GM12801 (cell line): ENCODE measurements around the gene EPHA7.

Experiments used
- TF ChIP-seq, protein P1 (sequence below): IDR thresholded peaks from one replicate; pipeline ENCODE4 v1.5.1; 2011; ENCODE audit warnings: control low read depth; ENCODE audit not compliant: insufficient read length; ENCODE audit errors: extremely low read depth

The EPHA7 gene

GRCh38 chr6:93219447-93219846 lies 199.9 kb downstream of the EPHA7 start:
- TF ChIP-seq, protein P1, sequence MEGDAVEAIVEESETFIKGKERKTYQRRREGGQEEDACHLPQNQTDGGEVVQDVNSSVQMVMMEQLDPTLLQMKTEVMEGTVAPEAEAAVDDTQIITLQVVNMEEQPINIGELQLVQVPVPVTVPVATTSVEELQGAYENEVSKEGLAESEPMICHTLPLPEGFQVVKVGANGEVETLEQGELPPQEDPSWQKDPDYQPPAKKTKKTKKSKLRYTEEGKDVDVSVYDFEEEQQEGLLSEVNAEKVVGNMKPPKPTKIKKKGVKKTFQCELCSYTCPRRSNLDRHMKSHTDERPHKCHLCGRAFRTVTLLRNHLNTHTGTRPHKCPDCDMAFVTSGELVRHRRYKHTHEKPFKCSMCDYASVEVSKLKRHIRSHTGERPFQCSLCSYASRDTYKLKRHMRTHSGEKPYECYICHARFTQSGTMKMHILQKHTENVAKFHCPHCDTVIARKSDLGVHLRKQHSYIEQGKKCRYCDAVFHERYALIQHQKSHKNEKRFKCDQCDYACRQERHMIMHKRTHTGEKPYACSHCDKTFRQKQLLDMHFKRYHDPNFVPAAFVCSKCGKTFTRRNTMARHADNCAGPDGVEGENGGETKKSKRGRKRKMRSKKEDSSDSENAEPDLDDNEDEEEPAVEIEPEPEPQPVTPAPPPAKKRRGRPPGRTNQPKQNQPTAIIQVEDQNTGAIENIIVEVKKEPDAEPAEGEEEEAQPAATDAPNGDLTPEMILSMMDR = no peak

DNA sequence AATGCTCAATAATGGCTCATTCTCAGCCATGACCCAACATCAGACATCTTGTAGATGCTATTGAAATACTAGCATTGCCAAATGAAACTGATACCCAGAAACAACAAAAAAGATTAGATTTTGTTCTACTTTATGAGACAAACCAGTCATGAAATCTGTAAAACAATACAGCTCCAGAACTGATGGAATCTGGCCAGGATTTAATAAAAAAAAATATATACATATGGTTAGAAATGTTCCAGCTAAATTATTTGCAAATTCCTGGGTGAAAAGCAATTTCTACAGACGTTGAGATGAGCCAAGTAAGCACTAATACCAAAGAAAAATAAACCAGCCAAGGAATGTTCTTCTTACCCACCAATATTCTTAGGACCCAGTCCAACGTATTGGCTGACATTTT lies 201.3 kb downstream of the EPHA7 start:
- TF ChIP-seq, protein P1 = no peak

- TF ChIP-seq, protein P1 = no peak
Observed at GRCh38 chr6:93213028-93213427, 206.3 kb downstream of the EPHA7 start.

GRCh38 chr6:93210908-93211307 lies 208.5 kb downstream of the EPHA7 start:
- TF ChIP-seq, protein P1 = no peak

DNA sequence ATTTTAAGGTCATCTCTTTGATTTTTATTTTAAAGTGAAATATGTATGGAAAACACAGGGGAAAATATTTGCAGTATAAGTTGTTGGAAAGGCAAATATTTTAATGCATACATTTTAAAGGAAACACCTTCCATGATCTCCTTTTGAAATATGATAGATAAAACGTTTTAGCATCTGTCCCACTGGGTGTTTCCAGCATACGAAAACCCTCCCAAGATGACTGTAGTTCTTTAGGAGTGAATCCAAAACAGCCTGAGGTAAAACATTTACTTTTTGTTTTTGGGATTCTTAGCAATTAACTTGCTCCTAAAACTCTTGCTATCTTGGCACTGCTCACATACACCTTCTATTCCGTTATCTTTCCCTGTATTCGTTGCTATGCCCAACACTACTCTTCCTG lies 210.0 kb downstream of the EPHA7 start:
- TF ChIP-seq, protein P1 = no peak

- TF ChIP-seq, protein P1 = no peak
Observed at GRCh38 chr6:93196406-93196970, 222.9 kb downstream of the EPHA7 start.

GRCh38 chr6:93194480-93194879 lies 224.9 kb downstream of the EPHA7 start:
- TF ChIP-seq, protein P1 = no peak
